ENCODE data around the gene DHRS11. TPM values are rescaled to one million over a fixed set of nuclear protein-coding genes. Genes with fewer than 3 reads are reported as not detected.
A peak's percentile ranks its signal among the peaks of the same experiment; 100 is the strongest.

The DHRS11 gene
- total RNA-seq, 3 donors from 2014 or later (not counting 1 experiment from before 2014, with no cell fraction given): 2.7 to 6.0 (median 4.9) TPM

- Mint-ChIP-seq H3K4me1 (peaks cover 18 to 26% of the 10 kb centered on the region in 2 donors), H3K36me3 (no peaks in the 10 kb centered on the region), H3K9me3 (no peaks in the 10 kb centered on the region), H3K27ac (no peak overlapping the region), H3K27me3 (ENCODE audit: low read depth in 2 of 2) (peaks cover 69 to 72% of the 10 kb centered on the region in 2 donors), H3K4me3 (peak overlapping the region; percentile 6)
- no peak overlapping the region for H3K4me3 ChIP-seq (ENCODE audit: low read length)
- WGBS (ENCODE audit: insufficient coverage): 9% methylated on average over 43 of the region's 43 CpGs
- intact Hi-C loops (cut with micrococcal nuclease): no loop called here
- H3K36me3 ChIP-seq (ENCODE audit: control insufficient read depth, insufficient read depth, low read length): no peaks in the 10 kb centered on the region
- peak in 1 of 3 donors; percentile 34 for ATAC-seq
- H3K4me1 ChIP-seq (ENCODE audit: control insufficient read depth, insufficient read depth, low read length): peaks cover 18% of the 10 kb centered on the region
- TF ChIP-seq CTCF (IDR thresholded peaks at IDR 0.05): no peak
- H3K27me3 ChIP-seq (ENCODE audit: control insufficient read depth, insufficient read depth, low read length): peaks cover 33% of the 10 kb centered on the region
- no peak for DNase-seq
- H3K27ac ChIP-seq (ENCODE audit: low read length): no peak overlapping the region
- no peaks in the 10 kb centered on the region for H3K9me3 ChIP-seq (ENCODE audit: control insufficient read depth, insufficient read depth, low read length)
These were observed 49.7 kb downstream of the DHRS11 start for GRCh38 chr17:36641331-36641876.

DNA sequence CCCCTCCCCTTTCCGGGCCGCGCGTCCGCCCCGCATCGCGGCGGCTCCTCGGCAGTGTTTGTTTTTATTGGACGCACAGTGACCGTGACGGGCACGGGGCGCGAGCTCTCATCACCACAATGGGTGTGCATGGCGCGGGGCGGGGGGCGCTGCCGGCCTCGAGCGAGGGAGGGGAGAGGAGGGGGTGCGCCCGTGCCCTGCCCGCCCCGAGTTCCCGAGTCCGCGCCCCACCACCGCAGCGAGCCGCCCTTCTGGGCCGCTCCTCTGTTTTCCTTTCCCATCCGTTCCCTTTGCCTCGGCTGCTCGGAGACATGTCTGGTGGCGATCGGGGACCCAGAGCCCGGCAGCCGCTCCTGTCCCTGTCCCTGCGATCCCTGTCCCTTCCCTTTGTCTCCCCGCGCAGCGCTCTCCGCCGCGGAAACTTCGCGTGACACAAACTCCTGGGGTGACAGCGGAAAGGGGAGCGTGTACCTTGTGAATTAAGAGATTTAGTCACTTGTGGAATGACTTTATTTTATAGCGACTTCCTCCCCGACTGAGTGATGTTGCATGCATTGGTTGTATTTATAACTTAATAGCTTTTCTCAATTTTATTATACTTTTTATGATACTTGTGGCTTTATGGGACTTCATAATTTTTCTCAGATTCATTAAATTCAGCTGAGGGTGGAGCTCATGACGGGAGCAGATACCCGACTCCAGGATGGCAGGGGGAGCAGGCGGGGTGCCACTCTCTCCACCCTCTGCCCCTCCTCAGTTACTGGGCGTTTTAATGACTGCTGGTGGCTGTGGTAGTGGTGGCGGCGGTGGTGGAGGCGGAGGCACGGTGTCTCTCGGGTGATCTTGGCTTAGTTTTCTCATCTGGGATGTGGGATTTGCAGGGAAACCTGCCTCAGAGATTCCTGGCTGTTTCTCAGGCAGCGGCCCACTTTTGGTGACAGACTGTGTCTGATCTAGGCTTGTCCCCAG lies 50.5 kb downstream of the DHRS11 start:
- Mint-ChIP-seq H3K4me1 (peaks cover 18 to 26% of the 10 kb centered on the region in 2 donors), H3K27ac (no peak overlapping the region), H3K36me3 (no peaks in the 10 kb centered on the region), H3K4me3 (peak overlapping the region; percentile 89), H3K27me3 (ENCODE audit: low read depth in 2 of 2) (peaks cover 76 to 79% of the 10 kb centered on the region in 2 donors), H3K9me3 (no peaks in the 10 kb centered on the region)
- Histone ChIP-seq H3K27ac (ENCODE audit: low read length) (no peak overlapping the region), H3K27me3 (ENCODE audit: control insufficient read depth, insufficient read depth, low read length) (peaks cover 33% of the 10 kb centered on the region), H3K36me3 (ENCODE audit: control insufficient read depth, insufficient read depth, low read length) (no peaks in the 10 kb centered on the region), H3K4me3 (ENCODE audit: low read length) (no peak overlapping the region), H3K4me1 (ENCODE audit: control insufficient read depth, insufficient read depth, low read length) (peaks cover 18% of the 10 kb centered on the region), H3K9me3 (ENCODE audit: control insufficient read depth, insufficient read depth, low read length) (no peaks in the 10 kb centered on the region)
- 5% methylated on average over 61 of the region's 64 CpGs for WGBS (ENCODE audit: insufficient coverage)
- peak in 1 of 3 donors; percentile 28 for ATAC-seq
- peak in 1 of 2 donors; percentile 15 for DNase-seq
- intact Hi-C loops (cut with micrococcal nuclease): no loop called here
- TF ChIP-seq CTCF (IDR thresholded peaks at IDR 0.05): no peak

- peaks cover 33% of the 10 kb centered on the region for H3K27me3 ChIP-seq (ENCODE audit: control insufficient read depth, insufficient read depth, low read length)
- H3K36me3 ChIP-seq (ENCODE audit: control insufficient read depth, insufficient read depth, low read length): no peaks in the 10 kb centered on the region
- intact Hi-C loops (cut with micrococcal nuclease): no loop called here
- Mint-ChIP-seq H3K9me3 (no peaks in the 10 kb centered on the region), H3K27me3 (ENCODE audit: low read depth in 2 of 2) (peaks cover 68 to 72% of the 10 kb centered on the region in 2 donors), H3K4me3 (peak overlapping the region; percentile 89), H3K4me1 (peaks cover 18 to 26% of the 10 kb centered on the region in 2 donors), H3K36me3 (no peaks in the 10 kb centered on the region), H3K27ac (no peak overlapping the region)
- peak in 1 of 3 donors; percentile 66 for ATAC-seq
- no peak for TF ChIP-seq CTCF (IDR thresholded peaks at IDR 0.05)
- DNase-seq: no peak
- H3K9me3 ChIP-seq (ENCODE audit: control insufficient read depth, insufficient read depth, low read length): no peaks in the 10 kb centered on the region
- peaks cover 18% of the 10 kb centered on the region for H3K4me1 ChIP-seq (ENCODE audit: control insufficient read depth, insufficient read depth, low read length)
- 55% methylated on average over 3 of the region's 3 CpGs for WGBS (ENCODE audit: insufficient coverage)
- no peak overlapping the region for H3K4me3 ChIP-seq (ENCODE audit: low read length)
- H3K27ac ChIP-seq (ENCODE audit: low read length): no peak overlapping the region
These were observed 51.5 kb downstream of the DHRS11 start for GRCh38 chr17:36643086-36643685.
